ENCODE data around the gene NR2F2.

Gene NR2F2

GRCh38 chr15:96294766-96295165, 35.7 kb upstream of the NR2F2 start:
- H3K9me2 ChIP-seq (replicated peaks; ENCODE audit: control insufficient read depth, low read length), result no peaks in the 10 kb centered on the region
- no peak overlapping the region for H3K4me2 ChIP-seq (ENCODE audit: low read length)
- H3K4me3 ChIP-seq (ENCODE audit: low read length), result no peak overlapping the region
- no peaks in the 10 kb centered on the region for H3K4me1 ChIP-seq (ENCODE audit: control insufficient read depth, low read length)
- no peaks in the 10 kb centered on the region for H3F3A ChIP-seq (ENCODE audit: control insufficient read depth, insufficient read depth)
- no peak overlapping the region for H3K27ac ChIP-seq (ENCODE audit: low read depth, low read length)
- no peaks in the 10 kb centered on the region for H3K27me3 ChIP-seq (ENCODE audit: control insufficient read depth, low read length)
- H4K20me1 ChIP-seq (ENCODE audit: control insufficient read depth, insufficient read depth, low read depth, low read length), result no peaks in the 10 kb centered on the region
- no peaks in the 10 kb centered on the region; the same call in 1 of the 2 replicates for H3K9me3 ChIP-seq (ENCODE audit: control insufficient read depth, insufficient read depth, low read length)
- no peaks in the 10 kb centered on the region for H3K36me3 ChIP-seq (ENCODE audit: control insufficient read depth, low read length)
- H3K79me2 ChIP-seq (ENCODE audit: control insufficient read depth, low read length), result no peaks in the 10 kb centered on the region
- TF ChIP-seq EZH2phosphoT487 (IDR thresholded peaks at IDR 0.05; ENCODE audit: borderline replicate concordance, low read length) (no peak), CTCF (IDR thresholded peaks at IDR 0.05; ENCODE audit: low read depth, low read length, poor library complexity, severe bottlenecking) (no peak)

DNA sequence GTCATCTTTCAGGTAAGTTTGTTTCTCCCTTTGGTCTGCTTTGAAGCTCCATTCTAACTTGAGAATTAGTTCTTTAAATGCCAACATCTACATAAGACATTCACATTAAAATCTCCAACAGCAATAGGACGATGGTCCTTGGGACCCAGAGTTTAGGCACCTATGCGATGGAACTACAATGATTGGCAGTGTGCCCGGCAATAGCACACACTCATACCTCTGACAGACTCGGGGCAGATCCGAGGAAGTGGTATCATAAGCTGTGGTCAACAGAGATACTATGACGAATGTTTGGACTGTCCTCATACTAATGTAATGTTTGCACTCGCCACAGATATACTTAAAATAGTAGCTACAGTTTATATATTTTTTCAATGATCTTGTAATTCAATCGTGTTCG, 34.2 kb upstream of the NR2F2 start:
- Histone ChIP-seq H3K27ac (ENCODE audit: low read depth, low read length) (no peak overlapping the region), H3K4me2 (ENCODE audit: low read length) (no peak overlapping the region), H3K4me1 (ENCODE audit: control insufficient read depth, low read length) (no peaks in the 10 kb centered on the region), H4K20me1 (ENCODE audit: control insufficient read depth, insufficient read depth, low read depth, low read length) (no peaks in the 10 kb centered on the region), H3K36me3 (ENCODE audit: control insufficient read depth, low read length) (no peaks in the 10 kb centered on the region), H3K27me3 (ENCODE audit: control insufficient read depth, low read length) (no peaks in the 10 kb centered on the region), H3K9me3 (ENCODE audit: control insufficient read depth, insufficient read depth, low read length) (no peaks in the 10 kb centered on the region; the same call in 1 of the 2 replicates), H3K9me2 (replicated peaks; ENCODE audit: control insufficient read depth, low read length) (no peaks in the 10 kb centered on the region), H3K4me3 (ENCODE audit: low read length) (no peak overlapping the region), H3F3A (ENCODE audit: control insufficient read depth, insufficient read depth) (no peaks in the 10 kb centered on the region), H3K79me2 (ENCODE audit: control insufficient read depth, low read length) (no peaks in the 10 kb centered on the region)
- TF ChIP-seq EZH2phosphoT487 (IDR thresholded peaks at IDR 0.05; ENCODE audit: borderline replicate concordance, low read length) (no peak), CTCF (IDR thresholded peaks at IDR 0.05; ENCODE audit: low read depth, low read length, poor library complexity, severe bottlenecking) (no peak)

GRCh38 chr15:96297783-96298182, 32.7 kb upstream of the NR2F2 start:
- H3K4me3 ChIP-seq (ENCODE audit: low read length), result no peak overlapping the region
- no peak overlapping the region for H3K4me2 ChIP-seq (ENCODE audit: low read length)
- H3K27me3 ChIP-seq (ENCODE audit: control insufficient read depth, low read length), result no peaks in the 10 kb centered on the region

More at GRCh38 chr15:96297783-96298182, 32.7 kb upstream of the NR2F2 start:
- Histone ChIP-seq H3K4me1 (ENCODE audit: control insufficient read depth, low read length) (no peaks in the 10 kb centered on the region), H3K9me2 (replicated peaks; ENCODE audit: control insufficient read depth, low read length) (no peaks in the 10 kb centered on the region), H3K79me2 (ENCODE audit: control insufficient read depth, low read length) (no peaks in the 10 kb centered on the region), H3K36me3 (ENCODE audit: control insufficient read depth, low read length) (no peaks in the 10 kb centered on the region), H3K27ac (ENCODE audit: low read depth, low read length) (no peak overlapping the region), H4K20me1 (ENCODE audit: control insufficient read depth, insufficient read depth, low read depth, low read length) (no peaks in the 10 kb centered on the region), H3K9me3 (ENCODE audit: control insufficient read depth, insufficient read depth, low read length) (no peaks in the 10 kb centered on the region; the same call in 1 of the 2 replicates), H3F3A (ENCODE audit: control insufficient read depth, insufficient read depth) (no peaks in the 10 kb centered on the region)
- TF ChIP-seq CTCF (IDR thresholded peaks at IDR 0.05; ENCODE audit: low read depth, low read length, poor library complexity, severe bottlenecking), result no peak
- no peak for TF ChIP-seq EZH2phosphoT487 (IDR thresholded peaks at IDR 0.05; ENCODE audit: borderline replicate concordance, low read length)
